GM21515 (cell line): ENCODE data around the gene PDCD7.
A peak's percentile ranks its signal among the peaks of the same experiment; 100 is the strongest.
"Not testable (repeated sequence)": the region's sequence is repeated elsewhere in the genome, so short reads cannot be mapped to it uniquely, and the experiment has no call there.

Source experiments
- ATAC-seq: cut with Tn5 transposase; IDR thresholded peaks from one replicate; pipeline ENCODE4 v1.9.1; 2021; ENCODE audit not compliant: unreplicated experiment

Gene PDCD7

DNA sequence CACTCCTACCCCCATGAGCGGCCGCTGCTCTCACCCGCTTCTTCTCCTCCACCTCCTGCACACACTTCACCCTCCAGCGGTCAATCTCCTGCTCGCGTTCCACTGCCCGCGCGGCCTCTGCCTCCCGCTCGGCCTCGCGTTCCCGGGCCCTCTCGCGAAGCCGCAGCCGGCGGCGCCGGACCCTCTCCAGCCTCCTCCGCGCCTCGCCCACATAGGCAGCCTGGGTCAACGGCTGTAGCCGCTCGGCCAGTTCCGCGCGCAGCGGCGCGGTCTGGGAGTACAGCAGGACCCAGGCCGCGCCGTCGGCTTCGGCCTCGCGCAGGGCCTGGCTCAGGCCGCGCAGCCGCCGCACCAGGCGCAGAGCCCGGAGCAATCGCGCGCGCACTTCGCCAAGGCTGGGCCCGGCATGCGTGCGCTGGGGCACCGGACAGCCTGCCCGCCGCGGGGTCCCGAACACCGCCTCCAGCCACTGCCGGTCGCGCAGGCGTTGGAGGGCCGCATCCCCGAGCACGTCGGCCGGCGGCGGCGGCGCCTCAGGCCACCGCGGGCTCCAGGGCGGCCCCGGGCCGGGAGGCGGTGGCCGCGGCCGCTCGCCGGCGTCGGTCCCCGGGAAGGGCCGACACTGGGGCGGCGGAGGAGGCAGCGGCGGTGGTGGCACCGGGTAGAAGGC is 595 bp downstream of the PDCD7 start:
- peak; percentile 52 for ATAC-seq

DNA sequence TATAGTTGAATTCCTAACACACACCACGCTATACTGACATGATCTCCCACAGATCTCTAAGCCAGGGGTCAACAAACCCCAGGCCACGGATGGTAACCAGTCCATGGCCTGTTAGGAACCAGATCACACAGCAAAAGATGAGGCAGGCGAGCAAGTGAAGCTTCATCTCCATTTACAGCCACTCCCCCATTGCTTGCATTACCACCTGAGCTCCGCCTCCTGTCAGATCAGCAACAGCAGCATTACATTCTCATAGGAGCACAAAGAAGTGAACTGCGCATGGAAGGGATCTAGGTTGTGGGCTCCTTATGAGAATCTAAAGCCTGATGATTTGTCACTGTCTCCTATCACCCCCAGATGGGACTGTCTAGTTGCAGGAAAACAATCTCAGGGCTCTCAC is 2.7 kb downstream of the PDCD7 start:
- no peak for ATAC-seq

DNA sequence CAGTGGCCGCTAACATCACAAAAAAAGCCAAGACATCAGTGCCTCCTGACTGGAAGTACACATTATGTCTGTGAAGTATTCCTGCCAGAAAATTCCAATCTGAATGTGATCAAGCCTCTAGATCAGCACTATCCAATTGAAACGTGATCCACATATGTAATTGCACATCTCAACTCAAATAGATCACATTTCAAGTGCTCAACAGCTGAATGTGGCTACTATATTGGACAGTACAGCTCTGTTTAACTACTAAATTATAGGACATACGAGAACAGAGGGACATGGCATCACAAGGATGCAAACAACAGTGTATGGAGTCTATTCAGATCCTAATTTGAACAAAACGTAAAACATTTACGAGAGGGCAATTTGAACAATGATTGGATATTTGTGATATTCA is 18.1 kb downstream of the PDCD7 start:
- ATAC-seq, result no peak

DNA sequence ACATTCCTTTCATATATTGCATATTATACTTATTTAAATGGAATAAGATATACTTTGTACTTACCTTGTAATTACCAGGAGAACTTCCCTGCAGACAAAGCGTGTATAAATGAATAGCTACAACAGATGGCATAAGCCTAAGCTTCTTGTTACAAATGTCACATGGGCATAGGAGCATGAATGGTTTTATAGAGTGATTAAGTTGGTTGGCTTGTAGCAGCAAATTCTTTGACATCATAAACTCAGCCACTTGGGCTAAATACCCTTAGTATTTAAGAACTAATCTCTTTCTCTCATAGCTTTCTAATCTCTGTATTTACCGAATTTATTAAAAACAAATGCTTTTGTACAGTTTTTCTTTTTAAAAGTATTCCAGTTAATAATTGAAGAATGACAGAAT is 18.5 kb downstream of the PDCD7 start, which contains the start of gene UBAP1L:
Gene UBAP1L (minus strand): TSS at position 115 of the 400 bp plus-strand sequence. CDS start 8,985 bp downstream, outside the sequence.
- no peak for ATAC-seq

DNA sequence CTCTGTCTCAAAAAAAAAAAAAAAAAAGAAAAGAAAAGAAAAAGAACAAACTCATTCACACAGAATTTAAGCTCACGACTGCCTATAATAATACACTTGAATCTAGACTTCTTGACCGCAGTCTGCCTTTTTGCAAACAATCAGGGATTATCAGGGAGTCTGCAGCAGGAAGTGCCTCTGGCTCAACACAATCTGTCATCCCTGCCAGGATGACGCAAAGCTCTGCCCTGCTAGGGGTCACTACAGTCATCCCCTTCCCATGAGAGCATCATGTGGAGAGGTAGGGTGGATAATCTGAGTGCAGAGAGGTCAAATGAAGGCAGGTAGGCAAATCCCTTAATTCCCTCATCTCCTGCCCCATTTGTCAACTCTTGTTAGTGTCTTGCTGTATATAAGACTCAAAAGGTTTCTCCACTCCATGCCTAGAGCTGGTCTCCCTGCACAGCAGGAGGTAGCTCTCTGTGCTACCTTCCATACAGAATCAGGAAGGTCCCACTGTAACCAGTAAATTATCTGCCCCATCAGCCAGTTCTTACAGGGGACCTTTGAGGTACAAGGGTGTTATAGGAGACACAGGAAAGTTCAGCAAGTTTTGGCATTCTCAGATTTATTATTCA is 22.8 kb downstream of the PDCD7 start:
- ATAC-seq, result no peak

DNA sequence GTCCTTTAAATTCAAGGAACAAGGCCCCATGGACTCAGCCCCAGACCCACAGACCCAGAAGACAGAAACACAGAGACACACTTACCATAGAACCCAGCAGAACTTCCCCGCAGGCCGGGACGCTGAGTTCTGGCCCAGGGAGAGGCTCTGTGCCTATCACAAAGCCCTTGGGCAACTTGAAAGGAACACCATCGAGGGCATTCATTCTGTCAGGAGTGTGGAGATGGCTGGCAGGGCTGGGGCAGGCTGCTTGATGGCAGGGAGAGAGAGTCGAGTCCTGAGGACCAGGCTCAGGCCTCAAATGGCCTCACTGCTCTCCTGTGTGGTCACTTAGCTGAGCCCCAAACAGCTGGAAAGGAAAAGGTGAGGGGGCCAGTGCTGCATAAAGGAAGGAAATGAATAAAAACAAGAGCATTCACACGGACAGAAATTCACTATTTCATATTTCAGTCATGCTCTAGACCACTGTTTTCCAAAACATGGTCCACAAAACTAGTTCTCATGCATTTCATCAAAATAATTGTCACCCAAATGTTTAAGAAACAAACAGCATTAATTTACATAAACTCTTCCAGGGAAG is 27.5 kb downstream of the PDCD7 start:
- no peak for ATAC-seq

DNA sequence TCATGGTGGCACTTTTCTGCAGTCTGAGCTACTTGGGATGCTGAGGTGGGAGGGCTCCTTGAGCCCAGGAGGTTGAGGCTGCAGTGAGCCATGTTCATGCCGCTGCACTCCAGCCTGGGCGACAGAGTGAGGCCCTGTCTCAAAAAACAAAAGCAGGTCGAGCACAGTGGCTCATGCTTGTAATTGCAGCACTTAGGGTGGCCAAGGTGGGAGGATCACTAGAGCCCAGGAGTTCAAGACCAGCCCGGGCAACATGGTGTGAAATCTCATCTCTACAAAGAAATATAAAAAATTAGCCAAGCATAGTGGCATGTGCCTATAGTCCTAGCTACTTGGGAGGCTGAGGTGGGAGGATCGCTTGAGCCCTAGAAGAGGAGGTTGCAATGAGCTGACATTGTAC is 28.6 kb downstream of the PDCD7 start:
- no peak for ATAC-seq

DNA sequence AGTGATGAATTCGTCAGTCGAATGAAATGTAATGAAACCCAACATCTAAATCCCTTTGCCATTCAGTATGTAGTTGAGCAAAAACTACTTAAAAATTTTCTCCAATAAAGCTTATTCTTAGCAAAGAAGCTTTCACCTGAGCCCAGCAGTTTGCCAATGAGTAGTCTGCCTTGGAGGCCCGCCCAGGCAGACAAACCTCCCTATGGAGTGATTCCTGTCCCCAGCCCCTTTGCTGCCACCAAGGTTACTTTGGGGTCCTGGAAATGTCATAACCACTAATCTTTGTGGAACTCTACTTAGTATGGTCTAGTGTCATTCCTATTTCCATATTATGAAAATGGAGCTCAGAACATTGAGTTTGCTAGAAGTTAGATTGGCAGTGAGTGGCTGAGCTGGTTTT is 30.7 kb downstream of the PDCD7 start:
- no peak for ATAC-seq

DNA sequence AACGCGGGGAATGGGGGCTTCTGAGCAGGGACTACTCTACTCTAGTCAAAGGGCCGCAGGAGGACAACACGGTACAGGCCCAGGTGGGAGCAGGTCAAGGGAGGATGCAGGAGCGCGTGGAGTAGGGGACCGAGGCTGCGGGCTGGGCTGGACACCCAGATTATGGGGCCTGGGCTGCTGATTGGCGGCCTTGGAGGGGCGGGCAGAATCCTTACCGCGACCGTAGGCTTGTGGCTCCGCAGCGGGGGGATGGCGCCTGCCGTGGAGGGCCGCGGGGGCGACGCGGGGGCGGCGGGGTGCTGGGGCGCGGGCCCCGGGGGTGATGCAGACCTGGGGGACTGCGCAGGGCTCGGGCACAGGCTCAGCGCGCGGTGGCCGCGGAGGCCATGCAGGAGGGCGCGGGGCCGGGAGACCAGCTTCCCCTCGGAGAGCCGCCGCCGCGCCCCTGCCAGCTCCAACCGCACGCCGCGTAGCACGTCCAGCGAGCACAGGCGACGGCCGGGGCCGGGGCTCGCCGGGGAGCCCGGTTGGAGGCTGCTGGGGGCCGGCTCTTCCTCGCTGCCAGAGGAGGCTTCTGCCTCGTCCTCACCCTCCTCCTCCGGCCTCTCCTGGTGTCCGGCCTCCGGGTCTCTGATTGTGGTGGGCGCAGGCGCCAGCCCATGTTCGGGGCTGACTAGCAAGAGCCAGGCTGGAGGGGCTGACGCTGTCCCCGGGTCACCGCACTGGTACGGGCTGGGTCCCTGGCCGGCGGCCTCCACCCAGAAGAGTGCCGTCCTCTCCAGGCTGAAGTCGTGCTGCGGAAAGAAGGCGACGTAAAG is 31.5 kb downstream of the PDCD7 start:
- ATAC-seq, result no peak

DNA sequence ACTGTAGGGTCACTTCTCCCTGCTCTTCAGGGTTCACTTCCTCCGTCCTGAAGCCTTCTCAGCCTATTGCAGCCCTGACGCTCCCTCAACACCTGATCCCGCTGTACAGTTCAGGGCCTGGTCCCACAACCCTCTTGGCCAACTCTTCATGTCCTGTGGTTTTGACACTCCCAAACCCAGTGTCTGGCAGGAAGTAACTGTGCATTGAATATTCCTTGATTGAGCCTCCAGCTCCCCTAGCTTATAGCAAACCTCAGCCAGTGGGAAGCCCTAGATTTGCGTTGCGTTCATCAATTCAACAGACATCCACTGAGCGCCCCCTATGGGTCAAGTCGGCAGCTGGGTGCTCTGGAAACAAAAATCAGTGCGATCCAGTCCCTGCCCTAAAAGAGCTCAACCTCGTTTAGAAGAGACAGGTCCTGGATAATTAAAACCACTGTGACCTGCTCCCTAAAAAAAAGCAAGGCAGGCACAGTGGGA is 32.2 kb downstream of the PDCD7 start:
- ATAC-seq, result no peak

DNA sequence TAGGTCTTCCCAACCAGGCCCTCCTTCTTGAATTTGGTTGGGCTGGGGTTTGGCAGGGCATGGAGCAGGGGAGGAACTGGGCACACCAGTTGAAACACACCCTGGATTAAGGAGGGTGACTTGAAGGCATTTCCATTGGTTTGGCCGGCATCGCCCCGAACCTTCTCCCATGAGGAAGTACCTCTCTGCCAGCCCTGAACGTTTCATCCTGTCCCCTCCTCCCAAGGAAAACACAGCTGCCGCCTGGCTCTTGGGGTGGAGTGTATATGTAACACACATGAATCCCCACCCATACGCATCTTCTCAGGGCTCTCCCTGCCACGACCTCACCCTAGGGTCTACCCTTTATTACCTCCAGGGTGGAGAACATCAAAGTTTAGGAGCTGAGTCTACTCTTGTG is 33.2 kb downstream of the PDCD7 start:
- no peak for ATAC-seq

DNA sequence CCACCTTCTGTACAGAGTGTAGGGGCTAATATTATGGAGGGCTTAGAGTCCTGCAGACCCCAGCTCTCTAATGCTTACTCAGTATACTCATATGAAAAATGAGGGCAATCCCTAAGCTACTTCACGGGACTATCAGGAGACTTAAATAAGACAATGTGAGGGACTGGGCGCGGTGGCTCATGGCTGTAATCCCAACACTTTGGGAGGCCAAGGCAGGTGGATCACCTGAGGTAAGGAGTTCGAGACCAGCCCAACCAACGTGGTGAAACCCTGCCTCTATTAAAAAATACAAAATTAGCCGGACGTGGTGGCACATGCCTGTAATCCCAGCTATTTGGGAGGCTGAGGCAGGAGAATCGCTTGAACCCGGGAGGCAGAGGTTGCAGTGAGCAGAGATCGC is 33.8 kb downstream of the PDCD7 start:
- ATAC-seq, result not testable (repeated sequence)

DNA sequence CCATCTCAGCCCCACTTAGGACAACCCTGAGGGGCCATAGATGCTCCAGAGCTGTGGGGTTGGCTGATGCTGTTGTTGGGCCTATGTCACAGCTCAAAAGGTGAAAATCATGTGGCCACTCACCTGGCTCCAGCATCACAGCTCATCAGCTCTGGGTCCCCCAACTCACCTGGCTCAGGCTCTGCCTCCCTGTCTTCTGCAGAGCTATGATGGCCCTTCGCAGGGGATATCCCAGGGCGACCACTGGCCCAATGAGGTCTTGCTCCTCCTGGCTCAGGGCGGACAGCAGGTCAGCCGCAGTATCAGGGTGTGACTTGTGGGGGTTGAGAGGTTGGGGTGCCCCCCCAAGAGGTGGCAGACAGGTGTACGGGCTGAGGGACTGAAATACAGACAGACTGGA is 34.3 kb downstream of the PDCD7 start:
- ATAC-seq, result no peak

DNA sequence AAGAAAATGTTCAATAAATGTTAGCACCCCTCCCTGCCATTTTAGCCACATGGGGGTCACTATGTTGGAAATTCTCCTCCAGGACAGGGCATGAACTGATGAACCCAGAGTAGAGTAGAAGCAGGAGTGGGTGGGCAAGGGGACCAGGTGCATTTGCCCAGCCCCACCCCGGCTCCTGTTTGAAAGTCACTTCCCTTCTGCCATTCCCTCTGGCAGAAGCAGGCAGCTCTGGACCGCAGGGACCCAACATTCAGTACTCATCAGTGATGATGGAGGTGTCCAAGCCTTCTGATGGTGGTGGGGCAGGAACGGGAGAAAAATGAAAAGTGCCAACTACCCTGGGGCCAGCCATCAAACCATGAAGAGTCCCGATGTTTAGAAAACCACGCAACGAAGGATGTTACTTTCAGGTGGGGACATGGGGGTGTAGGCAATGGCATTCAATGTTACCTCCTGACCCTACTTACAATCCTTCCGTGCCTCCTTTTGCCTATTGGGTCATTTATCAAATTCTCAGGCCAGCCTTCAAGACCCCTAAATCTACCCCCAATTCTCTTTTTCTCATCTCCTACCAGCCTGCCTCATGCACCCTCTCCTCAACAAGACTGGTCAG is 35.9 kb downstream of the PDCD7 start:
- ATAC-seq, result no peak

DNA sequence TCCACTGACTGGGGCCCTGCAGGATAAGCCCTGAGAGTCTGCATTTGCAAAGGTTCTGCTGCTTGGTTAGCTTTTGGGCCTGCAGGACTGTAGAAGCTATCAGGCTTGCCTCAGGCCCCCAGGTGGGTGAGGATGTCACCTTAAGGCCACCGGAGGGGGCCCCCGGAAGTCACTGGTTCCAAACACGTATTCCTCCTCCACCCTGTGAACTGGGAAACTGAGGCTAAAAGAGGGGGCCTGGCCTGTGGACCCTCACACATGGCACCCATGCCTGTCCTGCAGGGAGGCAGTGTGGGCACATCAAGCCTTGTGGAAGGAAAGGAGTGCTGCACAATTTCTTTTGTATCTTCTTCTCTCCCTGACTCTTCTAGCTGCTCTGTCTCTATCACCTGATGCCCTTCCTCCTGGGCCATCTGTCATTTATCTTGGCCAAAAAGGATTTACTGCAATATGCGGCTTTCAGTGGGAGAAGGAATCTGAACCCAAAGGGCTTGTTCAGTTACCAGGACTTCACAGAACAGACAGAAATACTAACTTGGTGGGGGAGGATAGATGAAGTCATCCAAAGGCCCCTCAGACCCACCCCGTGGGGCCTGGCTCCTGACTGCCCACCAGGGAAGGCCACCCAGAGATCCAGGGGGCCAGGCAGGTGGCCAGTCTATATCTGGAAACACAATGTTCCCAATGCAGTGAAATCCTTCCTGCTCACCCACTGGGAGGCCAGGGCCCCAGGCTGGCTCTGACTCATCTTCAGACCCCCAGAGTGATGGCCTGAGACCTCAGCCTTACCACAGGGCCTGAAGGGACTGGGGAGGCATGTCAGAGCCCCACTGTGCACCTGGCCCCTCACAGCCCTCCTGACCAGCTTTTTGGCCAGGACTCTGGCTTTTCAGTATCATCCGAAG is 36.9 kb downstream of the PDCD7 start:
- ATAC-seq, result no peak

DNA sequence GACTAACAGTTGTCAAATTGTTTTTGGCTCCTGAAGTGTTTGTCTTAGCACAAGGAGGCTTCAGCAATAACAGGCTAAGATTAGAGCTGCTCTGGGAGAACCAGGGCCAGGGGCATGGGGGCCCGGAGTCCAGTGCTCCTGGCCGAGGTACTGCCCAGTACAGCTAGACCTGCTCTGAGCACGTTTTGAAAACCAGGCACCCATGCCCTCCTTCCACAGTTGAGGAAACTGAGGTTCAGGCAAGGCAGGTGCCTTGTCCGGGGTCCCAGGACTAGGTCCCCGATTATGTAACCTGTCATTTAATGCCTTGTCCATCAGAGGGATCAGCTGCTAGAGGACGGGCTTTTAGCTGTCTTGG is 37.9 kb downstream of the PDCD7 start:
- ATAC-seq, result no peak

DNA sequence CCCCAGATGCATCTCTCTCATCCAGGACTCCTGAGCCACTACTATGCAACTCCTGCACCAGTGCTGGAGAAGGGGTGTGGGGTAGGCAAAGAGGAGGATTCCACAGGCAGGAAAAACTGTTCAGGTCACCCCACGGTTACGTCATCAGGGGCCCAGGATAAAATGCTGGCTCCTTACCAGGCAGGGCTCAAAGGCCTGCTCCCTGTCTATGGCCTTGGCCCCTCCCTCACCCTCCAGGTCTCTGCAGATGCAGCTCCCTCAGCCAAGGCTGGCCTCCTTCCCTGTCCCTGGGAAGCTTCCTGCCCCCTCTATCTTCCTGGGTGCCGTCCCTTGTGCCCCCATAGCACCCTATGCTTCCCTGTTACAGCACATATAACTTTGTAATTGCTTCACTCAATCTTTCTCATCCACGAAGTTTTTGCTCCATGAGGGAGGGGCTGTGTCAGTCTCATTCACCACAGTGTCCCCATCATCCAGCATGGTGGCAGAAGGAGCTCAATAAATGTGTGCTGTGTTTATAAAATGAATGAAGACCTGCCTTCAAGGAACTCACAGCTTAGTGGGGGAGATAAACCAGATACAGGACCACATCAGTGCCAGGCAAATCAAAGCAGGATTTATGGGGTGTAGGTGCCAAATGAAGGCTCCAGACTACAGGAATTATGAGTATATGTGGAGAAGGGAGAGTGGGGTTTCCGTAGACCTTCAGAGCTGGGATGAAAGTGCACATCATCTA is 38.4 kb downstream of the PDCD7 start:
- no peak for ATAC-seq

DNA sequence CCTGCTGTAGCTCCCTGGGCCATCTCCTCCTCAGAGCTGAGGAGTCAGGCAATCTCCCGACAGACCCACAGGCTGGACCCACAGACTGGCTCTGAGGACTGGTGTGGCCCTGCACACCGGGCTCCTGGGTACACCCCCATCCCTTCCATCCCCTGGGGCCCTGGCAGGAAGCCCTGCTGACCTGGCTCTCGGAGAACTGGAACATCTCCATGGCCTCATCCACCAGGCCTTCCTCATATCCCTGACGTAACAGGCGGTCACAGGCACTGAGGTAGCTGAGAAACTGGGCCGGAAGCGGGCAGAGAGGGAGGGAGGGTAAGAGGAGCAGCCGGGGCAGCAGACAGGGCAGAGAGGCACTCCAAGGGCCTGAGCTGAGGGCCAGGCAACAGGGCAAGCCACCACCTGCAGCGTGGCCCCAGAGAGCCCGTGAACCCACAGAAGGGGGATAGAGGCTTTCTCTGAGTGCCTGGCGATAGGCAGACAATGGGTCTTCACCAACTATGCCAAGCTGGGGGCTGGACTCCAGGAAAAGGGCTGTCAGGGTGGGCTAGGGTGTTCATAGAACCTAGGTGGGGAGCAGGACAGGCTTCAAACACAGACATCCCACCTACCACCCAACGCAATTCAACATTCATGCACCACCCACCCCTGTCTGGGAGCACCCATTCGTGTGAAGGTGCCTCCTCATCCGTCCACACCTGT is 39.2 kb downstream of the PDCD7 start:
- ATAC-seq, result no peak

DNA sequence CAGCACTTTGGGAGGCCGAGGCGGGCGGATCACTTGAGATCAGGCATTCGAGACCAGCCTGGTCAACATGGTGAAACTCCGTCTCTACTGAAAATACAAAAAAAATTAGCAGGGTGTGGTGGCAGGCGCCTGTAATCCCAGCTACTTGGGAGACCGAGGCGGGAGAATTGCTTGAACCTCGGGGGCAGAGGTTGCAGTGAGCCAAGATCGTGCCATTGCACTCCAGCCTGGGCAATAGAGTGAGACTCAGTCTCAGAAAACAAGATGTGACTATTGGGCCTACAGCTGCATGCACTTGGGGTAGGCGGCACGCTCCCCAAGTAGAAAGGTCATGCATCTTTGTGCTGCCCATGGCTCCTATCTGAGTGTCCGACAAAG is 39.8 kb downstream of the PDCD7 start:
- ATAC-seq, result not testable (repeated sequence)
